ENCODE results near the gene RTCB. TPM values are rescaled to one million over a fixed set of nuclear protein-coding genes. Genes with fewer than 3 reads are reported as not detected.
"Not testable (repeated sequence)": the region's sequence is repeated elsewhere in the genome, so short reads cannot be mapped to it uniquely, and the experiment has no call there.

Gene RTCB
- total RNA-seq, 2 experiments from 2014 or later: 77.9 to 82.7 TPM

GRCh38 chr22:32364210-32364609 is 47.8 kb downstream of the RTCB start:
- Mint-ChIP-seq H3K9me3 (no peaks in the 10 kb centered on the region), H3K36me3 (ENCODE audit: low read depth) (no peaks in the 10 kb centered on the region), H3K27ac (no peak overlapping the region), H3K27me3 (no peaks in the 10 kb centered on the region), H3K4me3 (no peak overlapping the region), H3K4me1 (ENCODE audit: low read depth) (no peaks in the 10 kb centered on the region)
- ATAC-seq (no peak), DNase-seq (no peak)
- intact Hi-C loops (cut with micrococcal nuclease): no loop called here
- TF ChIP-seq, protein P1, sequence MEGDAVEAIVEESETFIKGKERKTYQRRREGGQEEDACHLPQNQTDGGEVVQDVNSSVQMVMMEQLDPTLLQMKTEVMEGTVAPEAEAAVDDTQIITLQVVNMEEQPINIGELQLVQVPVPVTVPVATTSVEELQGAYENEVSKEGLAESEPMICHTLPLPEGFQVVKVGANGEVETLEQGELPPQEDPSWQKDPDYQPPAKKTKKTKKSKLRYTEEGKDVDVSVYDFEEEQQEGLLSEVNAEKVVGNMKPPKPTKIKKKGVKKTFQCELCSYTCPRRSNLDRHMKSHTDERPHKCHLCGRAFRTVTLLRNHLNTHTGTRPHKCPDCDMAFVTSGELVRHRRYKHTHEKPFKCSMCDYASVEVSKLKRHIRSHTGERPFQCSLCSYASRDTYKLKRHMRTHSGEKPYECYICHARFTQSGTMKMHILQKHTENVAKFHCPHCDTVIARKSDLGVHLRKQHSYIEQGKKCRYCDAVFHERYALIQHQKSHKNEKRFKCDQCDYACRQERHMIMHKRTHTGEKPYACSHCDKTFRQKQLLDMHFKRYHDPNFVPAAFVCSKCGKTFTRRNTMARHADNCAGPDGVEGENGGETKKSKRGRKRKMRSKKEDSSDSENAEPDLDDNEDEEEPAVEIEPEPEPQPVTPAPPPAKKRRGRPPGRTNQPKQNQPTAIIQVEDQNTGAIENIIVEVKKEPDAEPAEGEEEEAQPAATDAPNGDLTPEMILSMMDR (IDR thresholded peaks at IDR 0.05): no peak
- ChIA-PET CTCF (no interaction called here), POLR2A (no interaction called here)

DNA sequence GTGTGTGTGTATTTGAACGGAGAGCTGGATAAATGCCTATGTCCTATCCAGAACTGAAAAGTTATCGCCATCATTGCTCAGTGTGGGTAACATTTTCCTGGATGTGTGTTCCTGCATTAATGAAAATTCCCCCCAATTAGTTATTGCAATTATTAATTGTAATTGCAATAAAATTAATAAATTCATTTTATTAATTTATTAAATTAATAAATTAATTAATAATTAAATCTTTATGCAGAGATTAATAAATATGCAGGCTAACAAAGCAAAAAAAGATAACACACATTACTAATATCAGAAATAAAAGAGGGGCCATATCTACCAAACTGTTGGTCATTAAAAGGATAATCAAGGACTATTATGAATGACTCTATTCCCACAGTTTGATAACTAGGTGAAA is 50.8 kb downstream of the RTCB start:
- no peak overlapping the region for H3K4me3 Mint-ChIP-seq
- no peak for DNase-seq
- TF ChIP-seq, protein P1 (IDR thresholded peaks at IDR 0.05): no peak
- CTCF ChIA-PET: no interaction called here
- POLR2A ChIA-PET: no interaction called here
- intact Hi-C loops (cut with micrococcal nuclease): no loop called here
- H3K9me3 Mint-ChIP-seq: no peaks in the 10 kb centered on the region
- no peak for ATAC-seq
- H3K27ac Mint-ChIP-seq: no peak overlapping the region
- H3K27me3 Mint-ChIP-seq: no peaks in the 10 kb centered on the region
- no peaks in the 10 kb centered on the region for H3K36me3 Mint-ChIP-seq (ENCODE audit: low read depth)
- H3K4me1 Mint-ChIP-seq (ENCODE audit: low read depth): no peaks in the 10 kb centered on the region

GRCh38 chr22:32360096-32360495 is 52.0 kb downstream of the RTCB start:
- H3K27me3 Mint-ChIP-seq; CTCF ChIA-PET; H3K27ac Mint-ChIP-seq; H3K4me1 Mint-ChIP-seq (ENCODE audit: low read depth); ATAC-seq; H3K36me3 Mint-ChIP-seq (ENCODE audit: low read depth); DNase-seq; intact Hi-C loops (cut with micrococcal nuclease); H3K4me3 Mint-ChIP-seq; H3K9me3 Mint-ChIP-seq; POLR2A ChIA-PET: not testable (repeated sequence)

DNA sequence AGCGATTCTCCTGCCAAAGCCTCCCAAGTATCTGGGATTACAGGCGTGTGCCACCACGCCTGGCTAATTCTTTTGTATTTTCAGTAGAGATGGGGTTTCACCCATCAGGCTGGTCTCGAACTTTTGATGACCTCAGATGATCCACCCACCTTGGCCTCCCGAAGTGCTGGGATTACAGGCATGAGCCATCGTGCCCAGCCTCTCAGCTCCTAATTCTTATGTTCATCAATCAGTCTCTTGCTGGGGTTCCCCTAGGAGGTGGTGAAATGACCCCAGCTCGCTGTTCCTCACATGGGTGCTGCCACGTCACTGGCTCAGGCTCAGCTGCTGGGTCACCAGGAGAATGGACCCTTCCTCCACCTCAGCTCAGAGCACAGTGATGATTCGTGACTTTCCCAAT is 54.5 kb downstream of the RTCB start, which contains the start of gene RFPL3:
Gene RFPL3, plus strand, starts transcription at position 301 of the 400 bp plus-strand sequence. CDS start 205 bp downstream, outside the sequence.
- H3K27me3 Mint-ChIP-seq; DNase-seq; CTCF ChIA-PET; ATAC-seq; H3K36me3 Mint-ChIP-seq (ENCODE audit: low read depth); H3K4me3 Mint-ChIP-seq; intact Hi-C loops (cut with micrococcal nuclease); H3K4me1 Mint-ChIP-seq (ENCODE audit: low read depth); H3K9me3 Mint-ChIP-seq; H3K27ac Mint-ChIP-seq; POLR2A ChIA-PET: not testable (repeated sequence)

- CTCF ChIA-PET: no interaction called here
- peak; percentile 8 for DNase-seq
- Mint-ChIP-seq H3K4me1 (ENCODE audit: low read depth) (no peaks in the 10 kb centered on the region), H3K27me3 (no peaks in the 10 kb centered on the region), H3K27ac (no peak overlapping the region), H3K36me3 (ENCODE audit: low read depth) (no peaks in the 10 kb centered on the region), H3K4me3 (no peak overlapping the region), H3K9me3 (no peaks in the 10 kb centered on the region)
- TF ChIP-seq, protein P1 (IDR thresholded peaks at IDR 0.05): no peak
- ATAC-seq: no peak
- intact Hi-C loops (cut with micrococcal nuclease): no loop called here
- POLR2A ChIA-PET: no interaction called here
Observed at GRCh38 chr22:32355760-32356159, 56.3 kb downstream of the RTCB start.

- ATAC-seq (no peak), DNase-seq (no peak)
- Mint-ChIP-seq H3K27ac (no peak overlapping the region), H3K36me3 (ENCODE audit: low read depth) (no peaks in the 10 kb centered on the region), H3K9me3 (no peaks in the 10 kb centered on the region), H3K4me1 (ENCODE audit: low read depth) (no peaks in the 10 kb centered on the region), H3K4me3 (no peak overlapping the region), H3K27me3 (no peaks in the 10 kb centered on the region)
- ChIA-PET CTCF (no interaction called here), POLR2A (no interaction called here)
- intact Hi-C loops (cut with micrococcal nuclease): no loop called here
- TF ChIP-seq, protein P1 (IDR thresholded peaks at IDR 0.05): no peak
Observed at GRCh38 chr22:32354360-32355351, 57.4 kb downstream of the RTCB start.

Measured in activated CD8-positive, alpha-beta T cell treated with anti-CD3 and anti-CD28 coated beads for 36 hours (primary cell).